ENCODE data around the gene PSIP1. TPM values are rescaled to one million over a fixed set of nuclear protein-coding genes. Genes with fewer than 3 reads are reported as not detected.

PSIP1 gene
- polyA plus RNA-seq (2012; ENCODE audit: insufficient read depth, insufficient read length, low read depth), result 43.8 TPM

- peaks cover 33% of the 10 kb centered on the region for H3K36me3 ChIP-seq
- H3K27me3 ChIP-seq, result no peaks in the 10 kb centered on the region
- H3K4me3 ChIP-seq (ENCODE audit: low read depth, low read length), result peak within 1 kb of the TSS; percentile 85
- no peaks in the 10 kb centered on the region for H3K9me3 ChIP-seq
- DNase-seq, result peak; percentile 84
- no peaks in the 10 kb centered on the region; the same call in none of the 2 replicates for H3K4me1 ChIP-seq
- TF ChIP-seq CTCF (IDR thresholded peaks at IDR 0.05; ENCODE audit: low read depth, low read length), result no peak
Observed at GRCh38 chr9:15510789-15511575, at the start of gene PSIP1. PSIP1 (minus strand) TSS chr9:15510970; CDS start chr9:15510188, 782 bp downstream.

- TF ChIP-seq CTCF (IDR thresholded peaks at IDR 0.05; ENCODE audit: low read depth, low read length), result no peak
- no peak for DNase-seq
- Histone ChIP-seq H3K27me3 (peaks cover 6% of the 10 kb centered on the region; the same call in 1 of the 2 replicates), H3K9me3 (no peaks in the 10 kb centered on the region), H3K36me3 (no peaks in the 10 kb centered on the region), H3K4me3 (ENCODE audit: low read depth, low read length) (peak overlapping the region; percentile 89), H3K4me1 (no peaks in the 10 kb centered on the region)
Observed at GRCh38 chr9:15553528-15553898, 42.7 kb upstream of the PSIP1 start.

GRCh38 chr9:15552636-15553527, 42.1 kb upstream of the PSIP1 start, which contains the start of gene CCDC171:
CCDC171 (plus strand) TSS chr9:15553043; CDS start chr9:15564089, 11,046 bp downstream.
- peak within 1 kb of the TSS; percentile 89 for H3K4me3 ChIP-seq (ENCODE audit: low read depth, low read length)
- 0 out of 2 replicates have a peak, but pooled peaks have one; percentile 1 for TF ChIP-seq CTCF (IDR thresholded peaks at IDR 0.05; ENCODE audit: low read depth, low read length)
- no peaks in the 10 kb centered on the region for H3K36me3 ChIP-seq
- no peaks in the 10 kb centered on the region for H3K4me1 ChIP-seq
- H3K9me3 ChIP-seq, result no peaks in the 10 kb centered on the region
- DNase-seq, result peak; percentile 95
- peaks cover 6% of the 10 kb centered on the region; the same call in 1 of the 2 replicates for H3K27me3 ChIP-seq

GRCh38 chr9:15549611-15550010, 38.8 kb upstream of the PSIP1 start:
- H3K36me3 ChIP-seq, result no peaks in the 10 kb centered on the region
- H3K27me3 ChIP-seq, result peaks cover 5% of the 10 kb centered on the region; the same call in 1 of the 2 replicates
- no peaks in the 10 kb centered on the region for H3K4me1 ChIP-seq
- H3K4me3 ChIP-seq (ENCODE audit: low read depth, low read length), result no peak overlapping the region
- no peak for DNase-seq
- no peaks in the 10 kb centered on the region for H3K9me3 ChIP-seq
- TF ChIP-seq CTCF (IDR thresholded peaks at IDR 0.05; ENCODE audit: low read depth, low read length), result no peak

- TF ChIP-seq CTCF (IDR thresholded peaks at IDR 0.05; ENCODE audit: low read depth, low read length), result no peak
- no peaks in the 10 kb centered on the region for H3K27me3 ChIP-seq
- H3K4me1 ChIP-seq, result peaks cover 3% of the 10 kb centered on the region; the same call in 1 of the 2 replicates
- no peaks in the 10 kb centered on the region for H3K36me3 ChIP-seq
- no peak overlapping the region for H3K4me3 ChIP-seq (ENCODE audit: low read depth, low read length)
- DNase-seq, result no peak
- no peaks in the 10 kb centered on the region for H3K9me3 ChIP-seq
Observed at GRCh38 chr9:15543047-15543813, 32.5 kb upstream of the PSIP1 start.
